ENCODE results near the gene OBI1. TPM values are rescaled to one million over a fixed set of nuclear protein-coding genes. Genes with fewer than 3 reads are reported as not detected.

OBI1 gene
- total and polyA plus RNA-seq, 10 donors: 4.1 to 14.7 (median 11.5) TPM

GRCh38 chr13:78593129-78593528 is 65.8 kb downstream of the OBI1 start:
- intact Hi-C loops (cut with DNase I; ENCODE audit: low total_unique reads): no loop called here
- H3K4me3 ChIP-seq: no peak overlapping the region
- H3K9me3 ChIP-seq: peaks cover 0 to 25% (median 0%) of the 10 kb centered on the region in 8 donors
- peaks cover 6 to 23% (median 20%) of the 10 kb centered on the region in 6 donors for H3K4me1 ChIP-seq
- no peaks in the 10 kb centered on the region for H3K36me3 ChIP-seq
- no peak overlapping the region for H3K27ac ChIP-seq
- no peak for TF ChIP-seq CTCF (IDR thresholded peaks at IDR 0.05 in 8 of 11, conservative IDR thresholded peaks at IDR 0.05 in 3 of 11)
- DNase-seq: no peak
- WGBS, 5 donors: 14 to 18% (median 16%) methylated on average over 13 of the region's 13 CpGs
- H3K27me3 ChIP-seq (replicated peaks in 1 of 7): peaks cover 17 to 100% (median 97%) of the 10 kb centered on the region in 7 donors

GRCh38 chr13:78592584-78592983 is 66.4 kb downstream of the OBI1 start:
- Histone ChIP-seq H3K4me1 (peaks cover 6 to 23% (median 20%) of the 10 kb centered on the region in 6 donors), H3K9me3 (peaks cover 0 to 21% (median 0%) of the 10 kb centered on the region in 8 donors), H3K27me3 (replicated peaks in 1 of 7) (peaks cover 11 to 100% (median 93%) of the 10 kb centered on the region in 7 donors), H3K36me3 (no peaks in the 10 kb centered on the region), H3K4me3 (no peak overlapping the region), H3K27ac (no peak overlapping the region)
- intact Hi-C loops (cut with DNase I; ENCODE audit: low total_unique reads): no loop called here
- DNase-seq: no peak
- 11 to 18% (median 13%) methylated on average over 6 of the region's 6 CpGs for WGBS, 5 donors
- TF ChIP-seq CTCF (IDR thresholded peaks at IDR 0.05 in 8 of 11, conservative IDR thresholded peaks at IDR 0.05 in 3 of 11) (no peak), POLR2A (IDR thresholded peaks at IDR 0.05) (no peak), POLR2AphosphoS5 (IDR thresholded peaks at IDR 0.05) (no peak)

- intact Hi-C loops (cut with DNase I; ENCODE audit: low total_unique reads): no loop called here
- no peak for TF ChIP-seq POLR2AphosphoS5 (IDR thresholded peaks at IDR 0.05)
- no peak for TF ChIP-seq POLR2A (IDR thresholded peaks at IDR 0.05)
- no peak for TF ChIP-seq CTCF (IDR thresholded peaks at IDR 0.05 in 8 of 11, conservative IDR thresholded peaks at IDR 0.05 in 3 of 11)
- H3K4me1 ChIP-seq: no peaks in the 10 kb centered on the region
- 4 to 13% (median 5%) methylated on average over 7 of the region's 7 CpGs for WGBS, 5 donors
- no peak overlapping the region for H3K4me3 ChIP-seq
- H3K27ac ChIP-seq: no peak overlapping the region
- no peak for DNase-seq
- no peaks in the 10 kb centered on the region for H3K9me3 ChIP-seq
- no peaks in the 10 kb centered on the region for H3K36me3 ChIP-seq
- peaks cover 3 to 94% (median 86%) of the 10 kb centered on the region in 7 donors for H3K27me3 ChIP-seq (replicated peaks in 1 of 7)
Measured at GRCh38 chr13:78589206-78589605, 69.7 kb downstream of the OBI1 start.

GRCh38 chr13:78587395-78587794 is 71.6 kb downstream of the OBI1 start:
- Histone ChIP-seq H3K27ac (no peak overlapping the region), H3K9me3 (no peaks in the 10 kb centered on the region), H3K4me3 (no peak overlapping the region), H3K27me3 (replicated peaks in 1 of 7) (peaks cover 3 to 87% (median 68%) of the 10 kb centered on the region in 7 donors), H3K36me3 (no peaks in the 10 kb centered on the region), H3K4me1 (no peaks in the 10 kb centered on the region)
- no peak for DNase-seq
- whole genome bisulfite sequencing, 5 donors: 15 to 28% (median 23%) methylated on average over 18 of the region's 18 CpGs
- intact Hi-C loops (cut with DNase I; ENCODE audit: low total_unique reads): no loop called here
- TF ChIP-seq POLR2A (IDR thresholded peaks at IDR 0.05): no peak
- no peak for TF ChIP-seq POLR2AphosphoS5 (IDR thresholded peaks at IDR 0.05)
- TF ChIP-seq CTCF (IDR thresholded peaks at IDR 0.05 in 8 of 11, conservative IDR thresholded peaks at IDR 0.05 in 3 of 11): no peak
